Adipocyte (in vitro differentiated cells): ENCODE measurements around the gene SPCS2.
A peak's percentile ranks its signal among the peaks of the same experiment; 100 is the strongest.
"Not testable (repeated sequence)": the region's sequence is repeated elsewhere in the genome, so short reads cannot be mapped to it uniquely, and the experiment has no call there.

Experiments
- DNase-seq: peaks from one replicate; pipeline ENCODE4 v3.0.0-alpha.2; 2015; ENCODE audit warnings: low read depth
- H3K27me3 ChIP-seq: replicated peaks from 2 replicates; pipeline ENCODE4 v1.7.0; 2013; ENCODE audit warnings: mild to moderate bottlenecking, low read length, moderate library complexity; ENCODE audit not compliant: control insufficient read depth, insufficient read depth
- H3K36me3 ChIP-seq: 2 replicates; pipeline ENCODE4 v1.7.0; 2013; ENCODE audit warnings: low read length, mild to moderate bottlenecking, moderate library complexity; ENCODE audit not compliant: control insufficient read depth, insufficient read depth, severe bottlenecking
- H3K4me1 ChIP-seq: 2 replicates; pipeline ENCODE4 v1.7.0; 2013; ENCODE audit warnings: mild to moderate bottlenecking, low read length, moderate library complexity; ENCODE audit not compliant: control insufficient read depth, insufficient read depth
- H3K4me3 ChIP-seq: 2 replicates; pipeline ENCODE4 v1.7.0; 2013; ENCODE audit warnings: mild to moderate bottlenecking, low read length, moderate library complexity
- H3K9ac ChIP-seq: 2 replicates; pipeline ENCODE4 v1.7.0; 2013; ENCODE audit warnings: mild to moderate bottlenecking, low read length, moderate library complexity
- H3K9me3 ChIP-seq: 2 replicates; pipeline ENCODE4 v1.7.0; 2013; ENCODE audit warnings: mild to moderate bottlenecking, low read length, moderate library complexity; ENCODE audit not compliant: control insufficient read depth

Gene SPCS2

DNA sequence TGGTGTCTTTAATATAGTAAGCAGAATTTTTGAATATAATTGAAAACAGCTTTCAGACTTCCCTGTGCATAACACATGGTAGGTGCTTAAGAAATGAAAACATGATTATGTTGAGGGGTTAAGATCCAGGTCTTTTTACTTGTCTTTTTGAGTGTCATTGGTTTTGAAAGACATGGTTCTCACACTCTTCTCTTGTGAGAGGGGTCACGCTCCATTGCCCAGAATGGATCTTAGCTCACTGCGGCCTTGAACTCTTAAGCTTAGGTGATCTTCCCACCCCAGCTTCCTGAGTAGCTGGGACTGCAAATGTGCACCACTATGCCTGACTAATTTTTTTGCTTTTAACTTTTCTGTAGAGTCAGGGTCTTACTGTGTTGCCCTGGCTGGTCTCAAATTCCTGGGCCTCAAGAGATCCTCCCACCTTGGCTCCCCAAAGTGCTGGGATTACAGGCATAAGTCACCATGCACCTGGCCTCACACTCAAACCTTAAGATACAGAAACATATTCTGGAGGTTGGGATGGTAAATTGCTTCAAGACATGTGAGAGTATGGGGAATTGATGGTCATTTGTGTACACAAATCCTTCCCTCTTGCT, 1.4 kb downstream of the SPCS2 start:
- peaks cover 5% of the 10 kb centered on the region for H3K36me3 ChIP-seq
- peak; percentile 33 for DNase-seq

DNA sequence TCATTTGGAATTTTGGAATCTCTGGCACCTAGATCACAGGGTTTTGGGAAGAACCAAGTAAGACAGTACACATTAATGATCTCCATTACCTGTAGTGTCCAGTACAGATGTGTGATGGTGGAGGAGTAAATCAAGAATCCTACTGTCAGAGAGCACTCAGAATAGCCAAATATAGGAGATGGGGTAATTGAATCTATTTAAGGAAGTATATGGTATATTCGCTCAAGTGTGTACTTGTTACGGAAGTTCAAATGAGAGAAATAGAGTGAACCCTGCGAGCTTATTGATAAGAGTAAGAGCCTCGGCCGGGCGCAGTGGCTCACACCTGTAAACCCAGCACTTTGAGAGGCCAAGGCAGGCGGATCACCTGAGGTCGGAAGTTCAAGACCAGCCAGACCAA, 2.2 kb downstream of the SPCS2 start:
- DNase-seq: no peak
- Histone ChIP-seq H3K27me3 (no peaks in the 10 kb centered on the region), H3K9me3 (no peaks in the 10 kb centered on the region), H3K4me3 (peak overlapping the region; percentile 100), H3K36me3 (peaks cover 5% of the 10 kb centered on the region), H3K4me1 (peaks cover 36% of the 10 kb centered on the region), H3K9ac (no peak overlapping the region)

More for the DNA sequence above, 1.4 kb downstream of the SPCS2 start:
- no peaks in the 10 kb centered on the region for H3K9me3 ChIP-seq
- peaks cover 35% of the 10 kb centered on the region for H3K4me1 ChIP-seq
- H3K9ac ChIP-seq: peak overlapping the region; percentile 99
- no peaks in the 10 kb centered on the region for H3K27me3 ChIP-seq
- H3K4me3 ChIP-seq: peak overlapping the region; percentile 100

DNA sequence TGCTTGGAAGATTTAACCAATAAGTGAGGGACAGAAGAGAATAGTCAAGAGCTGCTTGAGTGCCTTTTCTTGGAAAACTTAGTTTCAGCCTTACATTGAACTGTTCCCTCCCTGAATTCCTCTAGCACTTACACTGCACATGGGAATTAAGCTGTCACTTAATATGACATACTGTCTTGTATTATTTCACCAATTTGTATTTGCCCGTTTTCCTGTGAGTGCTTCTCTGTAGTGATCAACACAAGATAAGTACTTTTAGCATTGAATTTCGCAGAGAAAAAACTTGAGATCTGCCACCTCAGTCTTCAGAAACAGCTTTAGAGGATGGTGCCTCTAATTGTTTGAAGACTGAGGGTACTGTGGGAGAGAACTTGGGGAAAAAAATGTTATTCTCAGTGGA, 3.7 kb downstream of the SPCS2 start:
- no peaks in the 10 kb centered on the region for H3K27me3 ChIP-seq
- no peak for DNase-seq
- peaks cover 5% of the 10 kb centered on the region for H3K36me3 ChIP-seq
- H3K4me3 ChIP-seq: no peak overlapping the region
- H3K9ac ChIP-seq: no peak overlapping the region
- H3K4me1 ChIP-seq: peaks cover 45% of the 10 kb centered on the region
- no peaks in the 10 kb centered on the region for H3K9me3 ChIP-seq

DNA sequence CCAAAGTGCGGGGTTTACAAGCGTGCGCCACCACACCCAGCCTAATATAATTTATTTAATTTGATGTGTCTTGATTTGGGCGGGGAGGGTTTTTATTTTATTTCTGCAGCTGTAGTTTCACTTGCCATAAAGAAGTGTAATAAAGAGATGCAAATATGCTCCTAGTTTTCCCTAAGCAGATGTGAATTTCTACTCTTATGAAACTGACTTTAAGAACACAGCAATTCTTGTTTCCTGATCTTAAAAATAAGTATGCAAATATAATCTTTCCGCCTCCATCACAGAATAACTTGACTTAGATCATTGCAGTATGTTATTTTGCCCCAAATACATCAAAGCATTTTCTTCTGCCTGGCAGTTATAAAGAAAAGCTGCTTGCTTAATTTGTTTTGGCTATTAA, 4.4 kb downstream of the SPCS2 start:
- H3K4me3 ChIP-seq: no peak overlapping the region
- H3K36me3 ChIP-seq: peaks cover 5% of the 10 kb centered on the region
- no peaks in the 10 kb centered on the region for H3K9me3 ChIP-seq
- H3K27me3 ChIP-seq: no peaks in the 10 kb centered on the region
- no peak overlapping the region for H3K9ac ChIP-seq
- no peak for DNase-seq
- H3K4me1 ChIP-seq: peaks cover 48% of the 10 kb centered on the region

DNA sequence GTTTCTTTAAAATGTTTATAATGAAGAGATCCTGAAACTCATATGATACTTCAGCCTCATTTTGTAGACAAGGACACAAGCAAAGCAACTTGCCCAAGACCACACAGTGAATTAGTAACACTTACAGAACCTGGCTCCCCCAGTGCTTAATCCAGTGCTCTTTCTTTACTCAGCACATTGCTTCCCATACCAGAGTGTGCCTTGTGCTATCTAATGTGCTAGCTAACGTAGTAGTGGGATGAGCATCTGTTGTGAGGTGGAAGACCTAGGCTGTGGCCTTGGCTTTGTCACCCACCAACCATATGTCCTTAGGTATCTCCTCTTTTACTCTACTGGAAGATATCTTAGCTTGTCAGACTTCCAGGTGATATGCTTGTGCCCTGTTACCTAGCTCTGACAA, 5.1 kb downstream of the SPCS2 start:
- no peak overlapping the region for H3K9ac ChIP-seq
- no peaks in the 10 kb centered on the region for H3K27me3 ChIP-seq
- no peaks in the 10 kb centered on the region for H3K9me3 ChIP-seq
- H3K4me3 ChIP-seq: no peak overlapping the region
- H3K4me1 ChIP-seq: peaks cover 55% of the 10 kb centered on the region
- DNase-seq: no peak
- H3K36me3 ChIP-seq: peaks cover 5% of the 10 kb centered on the region

DNA sequence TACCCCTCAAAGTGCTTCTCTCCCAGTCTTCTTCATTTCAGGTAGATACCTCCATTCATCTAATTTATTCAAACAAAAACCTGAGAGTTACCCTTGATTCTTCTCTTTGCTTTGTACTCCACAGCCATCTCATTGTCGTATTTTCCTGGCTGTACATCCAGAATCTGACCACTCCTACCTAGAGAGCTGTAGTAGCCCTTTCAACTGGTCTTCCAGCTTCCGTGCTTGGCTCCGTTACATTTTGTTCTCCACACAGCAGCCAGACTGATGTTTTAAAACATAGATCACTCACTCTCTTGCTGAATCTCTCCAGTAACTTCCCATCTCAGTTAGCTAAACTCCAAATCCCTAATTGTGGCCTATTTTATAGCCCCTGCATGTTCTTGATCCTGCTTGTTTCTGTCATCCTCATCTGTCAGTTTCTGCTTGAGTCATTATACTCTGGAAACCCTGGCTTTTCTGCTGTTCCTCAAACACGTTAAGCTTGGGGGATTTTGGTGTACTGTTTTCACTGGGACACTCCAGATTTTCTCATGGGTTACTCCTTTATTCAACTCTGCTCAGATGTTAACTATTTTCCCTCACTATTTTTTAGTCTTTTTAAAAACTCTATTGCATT, 7.4 kb downstream of the SPCS2 start:
- DNase-seq: no peak
- Histone ChIP-seq H3K27me3 (no peaks in the 10 kb centered on the region), H3K9me3 (no peaks in the 10 kb centered on the region), H3K4me1 (peaks cover 41% of the 10 kb centered on the region), H3K4me3 (no peak overlapping the region), H3K36me3 (peaks cover 9% of the 10 kb centered on the region), H3K9ac (no peak overlapping the region)

DNA sequence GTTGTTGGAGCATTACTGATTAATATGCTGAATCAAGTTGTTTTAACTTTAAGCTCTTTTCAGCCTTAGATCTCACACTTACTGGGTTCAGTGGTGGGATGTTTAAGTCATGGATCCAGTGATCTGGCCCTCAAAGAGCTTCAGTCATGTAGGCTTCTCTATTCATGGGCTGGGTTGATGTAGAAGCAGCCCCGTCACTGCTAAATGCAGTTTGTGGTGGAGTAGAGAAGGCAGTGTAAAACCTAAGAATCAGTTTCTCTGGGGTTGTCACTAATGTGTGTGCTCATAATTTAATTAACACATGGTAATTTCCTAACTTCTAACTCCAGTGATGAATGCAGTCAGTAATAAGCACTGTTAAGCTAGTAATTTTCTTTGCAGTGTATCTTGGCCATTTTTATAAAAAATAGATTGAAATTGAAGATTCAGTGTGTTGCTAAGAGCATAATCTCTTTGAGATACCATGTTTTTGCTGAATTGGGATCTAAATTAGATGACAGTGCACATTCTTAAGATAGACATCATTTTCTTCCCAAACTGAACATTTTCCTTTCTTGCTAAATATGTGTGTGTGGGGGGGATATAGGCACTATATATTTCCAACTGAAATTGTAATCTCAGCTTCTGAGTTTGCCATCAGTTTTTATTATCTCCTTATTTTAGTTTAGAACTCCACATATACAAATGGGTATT, 9.0 kb downstream of the SPCS2 start:
- no peak overlapping the region for H3K9ac ChIP-seq
- H3K4me1 ChIP-seq: peaks cover 26% of the 10 kb centered on the region
- no peak overlapping the region for H3K4me3 ChIP-seq
- H3K36me3 ChIP-seq: peaks cover 17% of the 10 kb centered on the region
- DNase-seq: peak; percentile 23
- no peaks in the 10 kb centered on the region for H3K27me3 ChIP-seq
- no peaks in the 10 kb centered on the region for H3K9me3 ChIP-seq

DNA sequence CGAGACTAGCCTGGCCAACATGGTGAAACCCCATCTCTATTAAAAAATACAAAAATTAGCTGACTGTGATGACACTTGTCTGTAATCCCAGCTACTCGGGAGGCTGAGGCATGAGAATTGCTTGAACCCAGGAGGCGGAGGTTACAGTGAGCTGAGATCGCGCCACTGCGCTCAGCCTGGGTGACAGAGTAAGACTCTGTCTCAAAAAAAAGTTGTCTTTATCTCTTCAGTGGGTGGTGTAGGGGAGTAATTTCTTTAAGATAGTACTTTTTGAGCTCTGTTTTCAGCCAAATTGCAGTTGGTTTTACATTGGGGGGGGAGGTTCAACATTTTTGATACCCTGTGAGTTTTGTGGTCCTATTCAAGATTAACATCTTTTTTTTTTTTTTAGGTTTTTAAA, 11.1 kb downstream of the SPCS2 start:
- Histone ChIP-seq H3K4me1 (peaks cover 26% of the 10 kb centered on the region), H3K36me3 (peaks cover 28% of the 10 kb centered on the region)
- H3K9me3 ChIP-seq, H3K4me3 ChIP-seq, H3K9ac ChIP-seq, H3K27me3 ChIP-seq, DNase-seq: not testable (repeated sequence)

DNA sequence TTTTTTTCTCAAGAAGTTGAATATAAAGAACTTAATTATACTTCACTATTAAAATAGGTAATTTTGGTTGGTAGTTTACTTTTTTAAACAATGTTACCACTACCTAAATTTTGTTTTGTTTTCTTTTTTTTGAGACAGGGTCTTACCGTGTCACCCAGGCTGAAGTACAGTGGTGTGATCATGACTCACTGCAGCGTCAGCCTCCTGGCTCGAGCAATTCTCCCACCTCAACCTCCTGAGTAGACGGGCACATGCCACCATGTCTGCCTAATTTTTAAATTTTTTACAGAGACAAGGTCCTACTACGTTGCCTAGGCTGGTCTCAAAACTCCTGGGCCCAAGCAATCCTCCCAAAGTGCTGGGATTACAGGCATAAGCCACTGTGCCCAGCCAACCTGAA, 17.6 kb downstream of the SPCS2 start:
- Histone ChIP-seq H3K36me3 (peaks cover 81% of the 10 kb centered on the region), H3K9ac (no peak overlapping the region), H3K4me3 (no peak overlapping the region), H3K4me1 (no peaks in the 10 kb centered on the region), H3K27me3 (no peaks in the 10 kb centered on the region), H3K9me3 (no peaks in the 10 kb centered on the region)
- no peak for DNase-seq

DNA sequence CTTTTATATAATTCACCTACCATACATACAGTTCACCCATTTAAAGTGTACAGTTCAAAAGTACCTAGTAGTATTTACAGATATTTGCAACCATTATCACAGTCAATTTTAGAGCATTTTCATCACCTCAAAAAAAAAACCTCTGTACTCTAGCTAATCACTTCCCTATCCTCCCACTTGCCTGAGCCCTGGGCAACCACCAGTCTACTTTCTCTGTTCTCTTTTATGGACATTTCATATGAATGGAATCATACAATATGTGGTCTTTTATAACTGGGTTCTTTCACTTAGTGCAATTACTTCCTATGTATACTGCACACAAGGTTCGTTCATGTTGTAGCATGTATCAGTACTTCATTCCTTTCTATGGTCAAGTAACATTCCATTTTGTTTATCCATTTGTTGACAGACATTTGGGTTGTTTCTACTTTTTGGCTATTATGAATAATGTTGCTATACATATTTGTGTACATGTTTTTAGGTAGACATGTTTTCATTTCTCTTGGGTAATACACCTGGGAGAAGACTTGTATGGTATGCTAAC, 21.9 kb downstream of the SPCS2 start:
- H3K4me3 ChIP-seq: no peak overlapping the region
- peaks cover 90% of the 10 kb centered on the region for H3K36me3 ChIP-seq
- no peaks in the 10 kb centered on the region for H3K4me1 ChIP-seq
- no peak overlapping the region for H3K9ac ChIP-seq
- DNase-seq: no peak
- H3K27me3 ChIP-seq: no peaks in the 10 kb centered on the region
- no peaks in the 10 kb centered on the region for H3K9me3 ChIP-seq

DNA sequence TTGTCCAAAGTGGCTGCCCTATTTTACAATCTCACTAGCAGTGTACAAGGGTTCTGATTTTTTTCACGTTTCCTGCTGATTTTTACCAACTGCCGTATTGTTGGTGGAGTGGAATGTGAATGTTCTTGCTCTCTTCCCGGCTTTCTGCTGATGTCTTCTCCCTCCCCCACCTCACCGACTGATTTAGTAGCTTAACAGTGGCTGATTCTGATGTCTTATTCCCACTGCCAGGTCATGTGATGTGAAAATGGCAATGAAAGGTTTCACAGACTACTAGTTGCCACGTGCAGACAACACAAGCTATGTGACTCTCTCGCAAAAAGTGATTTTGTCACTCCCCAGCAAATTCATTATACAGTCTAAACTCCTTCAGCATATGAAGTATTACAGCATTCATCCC, 22.4 kb downstream of the SPCS2 start:
- Histone ChIP-seq H3K9me3 (no peaks in the 10 kb centered on the region), H3K27me3 (no peaks in the 10 kb centered on the region), H3K4me1 (no peaks in the 10 kb centered on the region), H3K36me3 (peaks cover 90% of the 10 kb centered on the region), H3K9ac (no peak overlapping the region), H3K4me3 (no peak overlapping the region)
- no peak for DNase-seq
